HG03196 (cell line): ENCODE results near the gene PXMP4.

ENCODE experiments used
- ATAC-seq: cut with Tn5 transposase; IDR thresholded peaks from one replicate; pipeline ENCODE4 v1.9.1; 2021; ENCODE audit not compliant: unreplicated experiment

The PXMP4 gene

GRCh38 chr20:33656783-33657703 lies 63.1 kb downstream of the PXMP4 start:
- no peak for ATAC-seq

- ATAC-seq: no peak
These were observed 63.9 kb downstream of the PXMP4 start for GRCh38 chr20:33656010-33656782.

GRCh38 chr20:33655164-33655563 lies 64.9 kb downstream of the PXMP4 start:
- no peak for ATAC-seq

- no peak for ATAC-seq
These were observed 65.4 kb downstream of the PXMP4 start for GRCh38 chr20:33654680-33655161.

- ATAC-seq: no peak
These were observed 66.1 kb downstream of the PXMP4 start for GRCh38 chr20:33653900-33654596.

GRCh38 chr20:33653218-33653899 lies 66.8 kb downstream of the PXMP4 start:
- no peak for ATAC-seq
